ENCODE results near the gene BZW1.
"Not testable (repeated sequence)": the region's sequence is repeated elsewhere in the genome, so short reads cannot be mapped to it uniquely, and the experiment has no call there.

Gene BZW1

DNA sequence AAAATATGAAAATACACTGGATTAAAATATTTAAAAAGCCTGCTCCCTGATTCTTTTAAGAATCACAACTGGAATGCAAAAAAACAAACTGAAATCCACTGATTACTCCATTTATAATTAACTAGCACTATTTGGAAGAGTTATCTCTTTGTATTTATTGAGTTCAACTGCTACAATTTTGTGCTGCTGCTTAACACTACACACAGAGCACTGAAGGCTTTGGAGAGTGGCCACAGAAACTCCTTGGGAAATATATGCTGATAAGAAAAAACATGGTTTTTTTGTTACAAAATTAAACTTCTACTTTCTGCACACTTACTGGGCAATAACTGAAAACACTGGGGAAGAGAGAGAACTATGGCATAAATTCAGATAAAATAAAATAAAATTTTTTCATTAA is 19.8 kb upstream of the BZW1 start:
- no peak for DNase-seq (ENCODE audit: low read depth)

- DNase-seq (ENCODE audit: low read depth) = no peak
Measured at GRCh38 chr2:200794143-200794542, 17.6 kb upstream of the BZW1 start.

DNA sequence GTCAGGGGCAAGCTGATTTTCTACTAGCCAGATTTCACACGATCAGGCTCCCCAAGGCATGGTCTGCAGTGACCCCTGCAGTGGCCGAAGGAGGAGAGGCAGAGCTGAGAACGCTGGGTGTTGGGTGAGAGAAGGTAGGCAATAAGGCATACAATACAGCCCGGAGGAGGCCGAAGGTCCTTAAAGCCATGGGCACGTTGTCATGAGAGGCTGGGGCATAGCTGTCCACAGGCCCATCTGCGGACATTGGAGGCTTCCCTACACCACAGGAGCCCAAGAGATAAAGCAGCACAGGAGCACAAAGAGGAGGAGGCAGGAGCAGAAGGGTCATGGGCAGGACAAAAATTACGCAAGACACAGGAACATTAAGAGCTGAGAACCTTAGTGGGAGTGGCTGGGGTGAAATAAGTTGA is 16.7 kb upstream of the BZW1 start:
- DNase-seq (ENCODE audit: low read depth) = no peak

DNA sequence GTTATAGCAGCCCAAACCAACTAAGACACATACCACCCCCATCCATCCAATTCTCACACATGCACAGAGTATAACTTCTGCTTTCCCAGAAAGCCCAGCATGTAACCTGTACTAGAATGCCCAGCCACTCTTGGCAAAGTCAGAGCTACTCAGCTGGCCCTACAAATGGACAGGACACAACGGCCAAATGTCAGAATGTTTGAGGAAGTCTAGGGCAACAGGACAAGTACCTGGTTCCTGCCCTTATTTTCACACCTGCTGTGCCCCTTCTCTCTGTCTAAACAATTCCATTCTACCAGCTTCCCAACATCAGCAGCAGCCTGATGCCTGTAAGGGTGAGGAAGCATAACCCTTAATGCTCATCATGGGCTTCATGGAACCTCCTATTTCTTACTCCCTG is 15.1 kb upstream of the BZW1 start:
- no peak for DNase-seq (ENCODE audit: low read depth)

DNA sequence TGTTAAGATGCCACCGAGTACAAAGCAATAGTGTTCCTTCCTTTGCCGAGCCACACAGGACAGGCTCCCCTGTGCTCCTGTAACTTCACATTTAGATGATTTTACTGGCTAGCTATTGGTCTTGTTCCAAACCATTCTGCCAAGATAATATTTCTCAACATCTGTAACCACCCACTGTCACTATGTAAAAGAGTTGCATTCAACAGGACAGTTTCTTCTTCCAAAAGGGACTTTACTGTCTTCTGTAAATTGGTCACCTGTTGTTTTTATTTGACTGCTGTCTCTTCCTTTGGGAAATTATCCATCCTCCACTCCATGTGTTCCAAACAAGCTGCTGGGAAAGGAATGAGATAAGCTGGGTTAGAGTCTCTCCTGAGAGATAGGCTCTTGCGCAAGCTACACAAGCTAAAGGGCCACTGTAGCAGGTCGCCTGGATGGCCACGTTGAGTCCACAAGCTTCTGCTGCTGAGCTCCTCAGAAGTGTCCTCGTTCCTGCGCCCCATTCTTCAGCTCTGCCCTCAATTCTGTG is 14.4 kb upstream of the BZW1 start:
- peak; percentile 32 for DNase-seq (ENCODE audit: low read depth)

GRCh38 chr2:200798514-200798913 is 13.2 kb upstream of the BZW1 start:
- DNase-seq (ENCODE audit: low read depth) = no peak

DNA sequence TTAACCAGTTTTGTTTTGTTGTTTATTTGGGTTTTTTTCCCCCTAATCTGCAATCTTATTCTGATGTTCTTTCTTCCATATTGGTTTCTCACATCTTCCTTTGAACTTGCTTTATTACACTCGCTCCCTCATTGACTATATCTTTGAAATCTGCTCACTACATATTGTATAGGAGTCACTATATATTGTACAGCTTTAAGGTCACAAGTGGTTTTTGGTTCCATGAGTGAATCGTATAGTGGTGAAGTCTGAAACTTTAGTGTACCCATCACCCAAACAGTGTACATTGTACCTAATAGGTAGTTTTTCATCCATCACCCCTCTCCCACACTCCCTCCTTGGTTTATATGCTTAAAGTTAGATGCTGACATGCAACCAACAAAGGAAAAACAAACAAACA is 11.3 kb upstream of the BZW1 start:
- DNase-seq (ENCODE audit: low read depth) = no peak

DNA sequence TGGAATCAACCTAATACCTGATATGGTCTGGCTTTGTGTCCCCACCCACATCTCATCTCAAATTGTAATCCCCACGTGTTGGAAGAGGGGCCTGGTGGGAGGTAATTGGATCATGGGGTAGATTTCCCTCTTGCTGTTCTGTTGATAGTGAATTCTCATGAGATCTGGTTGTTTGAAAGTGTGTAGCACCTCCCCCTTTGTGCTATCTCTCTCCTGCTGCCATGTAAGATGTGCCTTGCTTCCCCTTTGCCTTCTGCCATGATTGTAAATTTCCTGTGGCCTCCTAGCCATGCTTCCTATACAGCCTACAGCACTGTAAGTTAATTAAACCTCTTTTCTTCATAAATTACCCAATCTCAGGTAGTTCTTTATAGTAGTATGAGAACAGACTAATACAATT is 10.3 kb upstream of the BZW1 start:
- not testable (repeated sequence) for DNase-seq (ENCODE audit: low read depth)

DNA sequence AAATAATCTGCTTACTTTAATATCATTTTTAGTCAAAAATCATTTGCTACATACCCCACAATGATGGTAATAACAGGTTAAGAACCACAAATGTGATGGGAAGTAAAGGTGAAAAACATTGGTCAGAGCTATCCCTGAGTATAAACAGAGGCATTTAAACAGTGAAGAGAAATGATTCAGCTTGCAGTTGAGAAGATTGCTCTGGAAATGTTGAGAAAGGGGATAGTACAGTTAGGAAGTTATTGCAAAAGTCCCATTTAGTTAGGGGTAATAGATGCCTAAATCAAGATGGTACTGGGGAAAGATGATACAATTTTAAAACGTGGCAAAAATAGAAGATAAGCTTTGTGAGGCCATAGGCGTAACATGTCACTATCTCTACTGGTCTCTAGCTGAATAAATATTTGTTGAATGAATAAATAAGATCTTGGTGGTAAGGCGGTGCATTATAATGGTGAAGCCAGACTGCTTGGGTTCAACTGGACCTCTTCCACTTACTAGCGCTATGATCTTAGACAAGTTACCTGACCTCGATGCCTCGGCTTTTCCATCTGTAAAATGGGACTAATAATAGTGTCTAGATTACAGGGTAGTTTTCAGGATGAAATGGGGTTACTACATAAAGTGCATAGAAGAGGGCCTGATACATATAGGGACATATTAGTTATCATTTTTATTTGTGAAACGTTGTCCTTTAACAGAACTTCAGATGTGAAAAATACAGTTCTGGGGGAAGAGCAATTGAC is 2.0 kb upstream of the BZW1 start:
- DNase-seq (ENCODE audit: low read depth) = peak; percentile 22

DNA sequence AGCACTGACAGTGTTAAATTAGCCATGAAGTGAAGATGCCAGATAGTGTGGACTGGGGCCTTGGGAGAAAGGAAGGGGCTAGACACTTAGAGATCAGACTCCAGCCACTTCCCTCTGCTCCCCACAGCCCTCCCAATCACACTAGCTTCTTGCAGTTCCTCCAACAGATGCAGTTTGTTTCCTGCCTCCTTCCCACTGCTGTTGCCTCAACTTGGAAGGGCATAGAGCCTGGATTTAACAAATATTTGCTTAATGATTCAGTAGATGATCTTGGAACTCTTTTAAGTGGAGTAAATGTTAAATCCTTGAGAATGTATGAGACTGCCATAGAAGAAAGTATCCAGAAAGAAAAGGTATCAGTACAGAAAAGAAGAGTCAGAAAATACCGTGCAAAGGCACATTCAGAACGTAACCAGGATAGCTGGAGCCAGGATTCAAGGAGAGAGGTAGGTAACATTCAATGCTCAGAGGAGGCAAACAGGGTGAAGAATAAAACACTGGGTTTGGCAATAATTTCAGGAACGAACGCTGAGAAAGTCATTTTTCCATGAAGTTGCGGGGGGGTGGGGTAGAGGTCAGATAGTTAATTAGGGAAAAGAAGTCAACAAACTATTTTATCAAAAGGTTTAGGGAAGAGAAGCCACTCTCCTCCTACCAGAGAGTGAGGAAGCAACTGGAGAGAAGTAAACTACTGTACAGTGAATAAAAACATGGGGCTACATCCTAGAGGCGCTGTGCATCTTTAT is 1.3 kb upstream of the BZW1 start:
- DNase-seq (ENCODE audit: low read depth) = peak; percentile 84

DNA sequence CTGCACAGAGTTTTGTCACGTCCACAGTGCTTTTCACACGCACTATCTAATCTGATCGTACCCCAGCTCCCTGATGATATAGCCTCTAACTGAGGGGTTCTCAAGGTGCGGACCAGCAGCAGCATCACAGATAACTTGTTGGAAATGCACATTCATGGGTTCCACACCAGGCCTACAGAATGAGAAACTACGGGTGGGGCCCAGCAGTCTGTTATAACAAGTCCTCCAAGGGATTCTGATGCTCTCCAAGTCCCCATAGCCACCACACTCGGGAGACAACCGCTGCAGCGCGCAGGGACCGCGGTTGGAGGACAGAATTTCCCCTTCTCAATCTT is 745 bp upstream of the BZW1 start:
- DNase-seq (ENCODE audit: low read depth) = no peak

DNA sequence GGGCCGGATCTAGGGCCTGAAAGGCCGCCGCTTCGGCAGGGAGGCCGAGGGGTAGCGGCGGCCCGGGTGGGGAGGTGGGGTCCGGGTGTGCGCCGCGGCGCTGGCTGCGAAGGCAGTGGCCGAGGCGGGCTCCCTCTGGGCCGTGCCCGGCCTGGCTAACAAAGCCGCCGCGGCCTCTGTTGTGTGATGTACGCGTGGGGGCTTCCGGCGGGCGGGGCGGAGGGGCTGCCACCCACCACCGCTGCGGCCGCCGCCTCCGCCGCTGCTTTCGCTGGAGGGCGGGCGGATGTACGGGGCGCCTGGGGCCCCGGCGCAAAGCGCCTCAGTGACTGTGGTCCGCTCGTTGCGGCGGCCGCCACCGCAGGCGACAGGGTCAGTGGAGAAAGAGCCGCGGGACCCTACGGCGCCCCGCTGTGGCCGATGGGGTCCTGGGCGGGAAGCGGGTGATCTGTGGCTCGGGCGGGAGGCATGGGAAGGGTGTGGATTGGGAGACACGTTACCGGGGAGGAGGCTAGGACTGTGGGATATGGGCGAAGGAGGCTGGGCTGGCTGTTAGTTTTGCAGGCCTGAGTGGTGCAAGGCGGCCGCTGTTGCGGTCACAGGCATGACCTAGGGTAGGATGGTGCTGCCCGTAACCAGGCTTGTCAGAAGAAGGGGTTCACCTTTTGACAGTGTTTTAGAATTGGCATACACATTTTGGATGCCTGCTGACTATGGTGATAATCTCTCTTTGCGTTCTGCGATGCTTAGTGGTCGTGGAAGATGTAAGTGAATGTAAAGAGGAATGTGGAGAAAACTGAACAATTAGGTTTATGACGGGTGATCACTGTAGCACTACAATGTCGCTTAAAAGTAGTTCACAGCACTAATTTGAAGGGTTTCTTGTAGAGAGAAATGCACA is 662 bp downstream of the BZW1 start:
- DNase-seq (ENCODE audit: low read depth) = peak; percentile 48

DNA sequence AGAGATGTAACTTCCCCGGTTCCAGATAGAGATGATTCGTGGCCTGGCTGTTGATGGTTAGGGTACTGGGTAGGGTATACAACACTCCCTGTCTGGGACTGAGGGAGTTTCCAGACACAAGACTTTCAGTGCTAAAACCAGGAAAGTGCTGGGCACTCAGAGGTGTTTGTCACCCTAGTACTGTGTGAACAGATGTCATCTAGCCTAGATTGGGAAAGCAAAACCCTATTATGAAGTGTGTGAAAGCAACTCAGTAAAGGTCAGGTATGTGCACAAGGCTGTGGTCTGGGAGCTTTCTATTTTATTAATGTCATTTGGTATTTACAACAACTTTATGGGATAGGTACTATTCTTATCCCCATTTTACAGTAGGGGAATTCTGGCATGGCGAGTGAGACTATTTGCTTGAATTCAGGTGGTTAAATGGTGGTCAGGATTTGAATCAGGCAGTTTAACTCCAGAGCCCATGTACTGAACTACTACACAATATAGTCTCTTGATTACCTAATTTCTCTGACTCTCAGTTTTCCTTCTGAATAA is 2.6 kb downstream of the BZW1 start:
- no peak for DNase-seq (ENCODE audit: low read depth)

DNA sequence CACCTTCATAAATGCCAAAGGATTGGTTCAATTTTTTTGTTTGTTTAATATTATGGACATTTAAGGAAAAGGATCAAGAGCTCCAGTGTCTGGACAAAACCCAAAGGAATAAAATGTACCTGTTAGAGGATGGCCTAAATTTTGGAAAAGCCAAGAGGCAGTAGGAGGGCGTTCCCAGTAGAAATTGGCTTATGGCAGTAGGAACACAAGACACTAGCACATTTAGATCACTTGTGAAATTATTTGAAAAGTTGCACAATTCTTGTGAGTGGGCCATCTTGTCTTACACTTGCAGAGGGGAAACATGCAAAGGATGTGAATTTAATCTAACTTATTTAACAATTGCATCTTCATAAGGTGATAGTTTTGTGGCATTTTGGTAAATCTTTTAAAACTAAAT is 3.2 kb downstream of the BZW1 start:
- no peak for DNase-seq (ENCODE audit: low read depth)

GRCh38 chr2:200818732-200819131 is 7.0 kb downstream of the BZW1 start:
- DNase-seq (ENCODE audit: low read depth) = not testable (repeated sequence)

- no peak for DNase-seq (ENCODE audit: low read depth)
Measured at GRCh38 chr2:200820573-200821234, 9.0 kb downstream of the BZW1 start.

GRCh38 chr2:200821686-200822245 is 10.1 kb downstream of the BZW1 start:
- DNase-seq (ENCODE audit: low read depth) = no peak

DNA sequence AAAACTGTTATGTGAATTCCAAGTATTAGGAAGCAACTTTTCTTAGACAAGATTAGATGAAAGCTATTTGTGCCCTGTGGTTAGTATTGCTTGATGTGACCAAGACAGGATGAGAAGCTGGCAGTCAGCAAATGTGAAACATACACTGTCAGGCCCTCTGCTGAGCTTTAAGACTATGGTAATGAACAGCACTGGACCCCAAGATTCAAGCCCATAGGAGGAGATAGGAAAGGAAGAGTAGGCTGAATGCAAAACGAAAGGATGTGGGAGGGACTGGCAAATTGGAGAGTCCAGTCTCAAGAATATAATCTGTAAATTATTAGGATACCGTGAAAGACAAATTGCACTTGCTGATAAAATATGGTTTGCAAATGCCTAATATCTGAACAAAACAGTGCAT is 16.4 kb downstream of the BZW1 start:
- DNase-seq (ENCODE audit: low read depth) = no peak

DNA sequence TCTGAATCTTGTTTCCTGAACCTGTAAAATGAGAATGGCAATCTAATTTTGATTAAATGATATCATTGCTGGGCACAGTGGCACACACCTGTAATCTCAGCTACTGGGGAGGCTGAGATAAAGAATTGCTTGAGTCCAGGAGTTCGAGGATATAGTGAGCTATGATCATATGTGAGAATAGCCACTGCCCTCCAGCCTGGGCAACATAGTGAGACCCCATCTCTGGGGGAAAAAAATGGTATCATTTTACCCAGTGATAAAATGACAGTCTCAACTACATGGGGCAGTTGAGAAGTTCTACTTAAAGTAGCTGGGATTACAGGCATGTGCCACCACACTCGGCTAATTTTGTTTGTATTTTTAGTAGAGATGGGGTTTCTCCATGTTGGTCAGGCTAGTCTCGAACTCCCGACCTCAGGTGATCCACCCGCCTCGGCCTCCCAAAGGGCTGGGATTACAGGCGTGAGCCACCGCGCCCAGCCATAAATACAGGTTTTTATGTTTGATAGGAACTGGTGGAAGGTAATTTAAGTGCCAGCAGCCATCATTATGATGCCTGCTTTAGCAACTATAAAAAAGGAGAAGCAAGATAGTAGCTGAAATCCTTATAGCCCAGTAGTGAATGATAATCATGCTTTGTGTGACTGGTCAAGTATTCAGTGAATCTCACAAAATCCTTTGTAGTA is 17.0 kb downstream of the BZW1 start:
- no peak for DNase-seq (ENCODE audit: low read depth)

- DNase-seq (ENCODE audit: low read depth) = no peak
Measured at GRCh38 chr2:200829258-200829655, 17.5 kb downstream of the BZW1 start.

GRCh38 chr2:200834701-200835100 is 23.0 kb downstream of the BZW1 start:
- no peak for DNase-seq (ENCODE audit: low read depth)

Measured in stromal cell of bone marrow (primary cell).